HG02884 (cell line): ENCODE measurements around the gene FOXP4.
"Not testable (repeated sequence)": the region's sequence is repeated elsewhere in the genome, so short reads cannot be mapped to it uniquely, and the experiment has no call there.

ENCODE experiments used
- ATAC-seq: cut with Tn5 transposase; IDR thresholded peaks from one replicate; pipeline ENCODE4 v1.9.1; 2021; ENCODE audit warnings: mild to moderate bottlenecking, moderate library complexity; ENCODE audit not compliant: unreplicated experiment

The FOXP4 gene

DNA sequence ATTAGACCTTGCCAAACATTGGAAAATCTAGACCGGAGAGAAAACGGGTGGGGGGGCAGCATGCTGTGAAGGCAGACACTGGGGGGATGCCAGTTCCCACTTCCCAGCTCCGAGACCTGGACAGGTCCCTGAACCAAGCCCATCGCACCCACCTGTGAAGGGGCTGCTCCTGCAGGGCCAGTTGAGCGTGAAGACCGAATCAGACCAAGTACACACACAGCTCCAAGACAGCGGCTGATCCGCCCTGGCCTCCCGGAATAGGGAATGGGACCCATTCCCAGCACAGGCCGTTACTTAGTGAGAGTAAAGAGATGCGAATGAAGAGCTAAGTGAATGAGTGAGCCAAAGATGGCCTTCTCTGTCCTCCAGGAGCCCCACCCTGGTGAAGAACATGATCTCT is 50.6 kb downstream of the FOXP4 start:
- ATAC-seq, result no peak

DNA sequence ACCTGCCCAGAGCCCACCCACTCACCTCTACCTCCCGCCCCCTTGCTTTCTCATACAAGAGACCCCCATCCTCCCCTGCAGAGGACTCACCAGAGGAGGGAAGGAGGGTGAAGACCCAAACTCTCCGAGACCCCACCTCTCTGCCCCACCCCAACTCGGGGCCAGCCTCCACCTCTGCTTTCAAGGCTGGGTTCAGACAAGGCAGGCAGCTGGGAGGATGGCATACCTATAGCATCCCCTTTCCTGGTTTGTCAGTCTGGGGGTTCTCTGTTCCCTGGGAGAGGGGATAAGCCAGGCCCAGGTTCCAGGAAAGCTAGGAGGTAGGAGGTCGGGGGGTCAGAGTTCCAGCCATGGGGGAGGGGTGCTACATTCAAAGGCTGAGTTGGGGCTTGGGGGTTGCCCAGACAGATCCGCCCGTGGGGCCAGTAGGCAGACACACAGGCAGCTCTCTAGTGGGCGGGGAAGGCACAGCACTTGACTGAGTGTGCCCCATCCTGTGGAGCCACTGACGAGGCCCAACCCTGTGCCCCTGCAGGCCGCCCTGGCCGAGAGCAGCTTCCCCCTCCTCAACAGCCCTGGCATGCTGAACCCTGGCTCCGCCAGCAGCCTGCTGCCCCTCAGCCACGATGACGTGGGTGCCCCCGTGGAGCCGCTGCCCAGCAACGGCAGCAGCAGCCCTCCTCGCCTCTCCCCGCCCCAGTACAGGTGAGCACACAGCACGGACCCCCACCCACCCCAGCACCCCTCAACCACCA is 51.2 kb downstream of the FOXP4 start:
- ATAC-seq, result no peak

DNA sequence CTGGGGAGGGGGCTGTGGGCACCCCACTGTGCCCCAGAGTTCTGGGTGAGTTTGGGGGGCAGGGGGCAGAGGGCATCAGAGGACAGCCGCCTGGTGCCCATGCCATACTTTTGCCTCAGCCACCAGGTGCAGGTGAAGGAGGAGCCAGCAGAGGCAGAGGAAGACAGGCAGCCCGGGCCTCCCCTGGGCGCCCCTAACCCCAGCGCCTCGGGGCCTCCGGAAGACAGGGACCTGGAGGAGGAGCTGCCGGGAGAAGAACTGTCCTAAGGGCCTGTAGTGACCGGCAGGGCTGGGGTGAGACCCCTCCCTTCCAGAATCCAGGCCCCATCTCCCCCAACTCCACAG is 52.5 kb downstream of the FOXP4 start:
- ATAC-seq, result no peak

DNA sequence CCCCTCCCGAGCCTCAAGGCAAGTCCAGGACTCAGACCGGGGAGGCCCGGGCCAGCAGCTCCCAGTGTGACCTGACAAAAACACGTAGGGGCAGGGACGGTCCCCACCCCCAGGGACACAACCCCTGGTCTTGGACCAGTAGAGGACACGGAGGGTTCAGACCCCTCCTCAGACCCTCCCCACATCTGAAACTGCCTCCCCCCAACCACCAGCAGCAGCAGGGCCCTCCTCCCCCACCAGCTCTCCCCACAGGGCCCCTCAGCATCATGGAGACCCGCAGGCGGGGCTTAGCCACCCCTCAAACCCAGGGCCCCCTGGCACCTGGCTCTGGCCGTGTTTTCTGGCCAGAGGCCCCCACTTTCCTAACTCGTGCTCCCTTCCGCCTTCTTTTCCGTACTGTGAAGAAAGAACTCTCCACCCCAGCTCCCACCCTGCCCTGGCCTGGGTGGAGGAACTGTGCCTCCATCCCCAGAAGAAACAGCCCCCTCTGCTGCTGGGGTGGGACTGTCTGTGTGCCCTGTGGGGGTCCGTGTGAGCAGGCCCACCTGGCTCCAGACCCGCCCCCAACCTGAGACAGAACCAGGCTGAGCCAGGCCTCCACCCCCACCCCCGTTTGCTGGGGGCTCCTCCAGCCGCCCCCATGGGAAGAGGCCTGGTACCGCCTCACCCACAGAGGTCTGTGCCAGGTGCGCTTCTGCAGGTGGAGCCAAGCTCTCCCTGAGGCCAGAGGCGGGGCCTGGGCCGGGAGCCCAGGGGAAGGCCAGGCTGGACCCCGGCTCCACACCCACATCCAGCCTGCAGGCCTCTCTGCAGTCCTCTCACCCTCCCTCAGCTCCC is 53.1 kb downstream of the FOXP4 start:
- no peak for ATAC-seq

DNA sequence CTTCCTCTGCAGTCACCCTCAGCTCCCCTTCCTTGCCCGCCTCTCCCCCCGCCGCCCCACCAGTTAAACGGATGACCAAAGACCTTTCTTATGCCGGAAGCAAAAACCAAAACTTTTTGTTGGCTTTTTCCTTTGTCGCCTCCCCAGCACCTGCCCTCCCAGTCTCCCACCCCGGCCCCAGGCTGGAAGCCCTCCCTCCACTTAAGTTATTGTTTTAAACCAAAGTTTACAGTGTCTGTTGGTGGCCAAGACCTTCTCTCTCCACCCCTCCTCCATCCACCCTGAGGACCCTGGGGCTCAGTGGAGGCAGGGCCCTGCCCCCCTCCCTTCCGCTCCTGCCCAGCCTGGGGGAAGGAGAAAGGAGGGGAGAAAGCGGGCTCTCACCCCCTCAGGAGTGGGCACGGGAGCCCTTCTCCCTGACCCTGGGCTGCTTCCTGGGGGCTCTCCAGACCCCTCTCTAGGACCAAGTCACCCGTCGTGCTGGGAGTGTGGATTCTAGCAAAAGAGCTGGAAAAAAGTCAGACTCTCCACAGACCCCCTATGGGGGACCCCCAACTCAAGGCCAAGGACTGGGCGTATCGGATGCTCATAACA is 53.8 kb downstream of the FOXP4 start:
- ATAC-seq, result no peak

DNA sequence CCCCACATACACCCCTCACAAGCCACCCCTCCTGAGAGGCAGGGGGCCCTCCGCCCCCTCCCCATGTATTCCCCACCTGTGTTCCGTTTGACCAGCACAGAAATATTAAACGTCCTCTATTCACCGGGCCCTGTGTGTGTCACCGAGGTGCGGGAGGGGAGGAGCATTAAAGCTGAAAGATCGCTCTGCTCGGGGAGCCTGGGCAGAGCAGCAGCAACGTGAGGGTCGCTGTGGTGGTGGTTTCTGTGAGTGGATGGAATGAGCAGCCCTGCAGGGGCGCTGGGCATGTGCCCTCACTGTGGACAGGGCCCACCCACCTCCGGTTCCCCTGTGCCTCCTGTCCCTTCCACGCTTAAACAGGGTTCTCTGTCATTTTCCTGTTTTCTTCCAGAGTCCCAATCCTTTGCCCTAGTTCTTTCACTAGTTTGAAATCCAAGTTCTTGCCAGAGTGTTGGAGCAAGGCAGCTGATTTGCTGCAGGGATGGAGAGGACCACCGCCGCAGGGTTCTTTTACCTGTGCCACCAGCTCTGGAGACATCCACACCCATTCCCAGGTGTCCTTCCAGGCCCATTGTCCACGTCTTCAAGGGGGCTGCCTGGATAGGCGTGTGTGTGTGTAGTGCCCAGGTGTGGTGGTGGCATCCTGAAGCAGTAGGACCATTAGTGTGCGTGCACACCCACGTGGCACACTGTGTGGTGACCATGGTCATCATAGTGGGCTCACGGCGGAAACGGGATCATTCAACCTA is 54.5 kb downstream of the FOXP4 start:
- no peak for ATAC-seq

DNA sequence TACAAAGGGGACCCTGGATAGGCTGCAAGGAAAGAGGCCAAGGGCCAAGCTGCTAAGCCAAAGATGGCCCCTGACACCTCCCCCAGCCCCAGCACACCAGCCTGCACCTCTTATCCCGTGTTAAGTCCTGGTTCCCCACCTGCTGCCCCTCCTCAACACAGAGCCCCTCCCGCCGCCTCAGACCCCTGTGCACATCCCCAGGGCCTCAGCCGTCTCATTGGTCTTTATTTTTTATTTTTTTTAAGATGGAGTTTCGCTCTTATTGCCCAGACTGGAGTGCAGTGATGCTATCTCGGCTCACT is 55.0 kb downstream of the FOXP4 start:
- no peak for ATAC-seq

DNA sequence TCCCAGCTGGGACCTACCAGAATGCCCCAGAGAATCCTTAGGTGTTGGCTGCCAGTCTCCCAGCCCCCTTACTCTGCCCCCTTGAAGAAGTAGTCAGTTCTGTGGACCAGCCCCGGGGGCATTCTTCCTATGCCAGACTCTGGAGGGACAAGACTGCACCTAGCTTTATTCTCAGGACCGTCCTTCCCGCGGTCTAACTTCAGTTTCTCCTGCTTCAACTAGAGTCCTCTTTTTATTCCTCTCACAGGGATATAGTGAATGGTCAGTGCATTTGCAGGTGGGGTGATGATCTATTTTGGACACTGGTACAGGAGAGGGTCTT is 56.2 kb downstream of the FOXP4 start:
- ATAC-seq, result no peak

DNA sequence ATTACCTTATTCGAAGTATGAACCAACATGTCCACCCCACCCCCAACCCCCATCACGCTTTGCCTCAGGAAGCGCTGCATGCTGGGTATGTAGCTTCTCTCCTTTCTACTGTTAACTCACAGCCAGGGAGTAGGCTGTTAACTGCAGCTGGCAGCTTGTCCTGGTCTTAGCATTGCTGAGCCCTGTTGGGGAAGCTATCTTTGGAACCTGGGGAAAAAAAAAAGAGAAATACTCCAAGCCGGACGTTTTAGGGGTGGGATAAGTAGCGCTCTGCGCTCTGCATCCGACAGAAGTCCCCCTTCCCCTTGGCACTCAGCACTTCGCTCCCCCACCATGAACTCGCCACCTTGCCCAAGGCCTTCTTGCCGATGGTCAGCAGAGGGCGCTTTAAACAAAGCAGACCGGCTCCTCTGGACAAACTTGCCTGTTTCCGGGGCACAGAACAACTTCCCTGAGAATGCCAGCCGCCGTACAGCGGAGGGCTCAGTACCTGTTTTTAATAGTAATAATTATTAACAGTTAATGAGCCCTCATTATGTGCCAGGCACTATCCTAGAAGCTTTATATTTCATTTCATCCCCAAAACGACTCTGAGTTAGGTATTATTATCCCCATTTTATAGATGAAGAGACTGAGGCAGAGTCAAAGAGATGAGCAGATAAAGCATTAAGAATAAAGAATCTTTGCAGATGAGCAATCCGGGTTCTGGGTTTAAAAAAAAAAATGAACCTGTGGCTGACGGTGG is 56.9 kb downstream of the FOXP4 start:
- no peak for ATAC-seq

DNA sequence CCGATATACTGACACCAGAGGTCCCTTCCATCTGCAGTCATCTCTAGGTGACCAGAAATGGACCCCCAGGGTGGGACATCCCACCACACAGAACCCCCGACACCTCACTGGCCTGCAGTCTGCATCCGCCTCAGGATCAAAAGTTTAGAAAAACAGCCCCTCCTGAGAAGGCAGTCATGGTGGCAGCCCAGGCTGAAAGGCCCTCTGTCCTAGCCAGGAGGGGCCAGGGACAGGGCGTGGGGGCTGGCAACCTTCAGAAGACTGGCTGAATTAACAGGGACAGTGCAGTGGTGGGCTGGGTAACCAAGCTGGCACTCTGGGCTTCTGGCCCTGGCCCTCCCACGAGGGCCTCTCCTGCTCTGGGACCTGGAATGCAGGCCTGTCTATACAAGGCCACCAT is 57.8 kb downstream of the FOXP4 start:
- ATAC-seq, result no peak

DNA sequence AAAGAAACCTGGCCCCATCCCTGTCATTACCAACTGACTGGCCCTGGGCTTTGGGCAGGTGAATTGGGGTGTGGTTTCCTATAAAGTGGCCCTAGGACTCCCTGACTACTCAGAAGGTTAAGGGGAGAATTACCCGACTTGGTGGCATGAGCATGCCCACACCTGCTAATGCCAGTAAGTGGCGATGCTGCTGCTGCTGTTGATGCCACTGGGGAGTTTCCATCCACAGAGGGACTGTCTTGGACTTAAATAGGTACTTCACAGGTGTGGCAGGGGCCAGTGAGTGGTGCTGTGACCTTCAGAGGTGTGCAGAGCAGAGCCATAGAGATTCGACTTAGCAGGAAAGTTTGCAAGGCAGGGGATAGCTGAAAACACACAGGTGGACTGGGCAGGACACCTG is 59.5 kb downstream of the FOXP4 start:
- ATAC-seq, result no peak

DNA sequence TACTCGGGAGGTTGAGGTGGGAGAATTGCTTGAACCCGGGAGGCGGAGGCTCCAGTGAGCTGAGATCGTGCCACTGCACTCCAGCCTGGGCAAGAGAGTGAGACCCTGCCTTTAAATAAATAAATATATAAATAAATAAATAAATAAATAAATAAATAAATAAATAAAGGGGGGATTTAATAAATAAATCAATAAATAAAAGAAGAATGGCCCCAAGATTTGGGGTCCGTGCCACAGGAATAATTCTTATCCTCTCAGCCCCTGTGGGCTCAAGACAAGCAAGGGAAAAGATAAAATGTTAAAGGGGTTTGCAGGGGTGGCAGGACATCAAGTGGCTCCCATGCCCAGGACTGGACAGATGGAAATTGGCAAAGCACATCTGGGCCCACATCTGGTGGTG is 60.9 kb downstream of the FOXP4 start:
- ATAC-seq, result no peak

DNA sequence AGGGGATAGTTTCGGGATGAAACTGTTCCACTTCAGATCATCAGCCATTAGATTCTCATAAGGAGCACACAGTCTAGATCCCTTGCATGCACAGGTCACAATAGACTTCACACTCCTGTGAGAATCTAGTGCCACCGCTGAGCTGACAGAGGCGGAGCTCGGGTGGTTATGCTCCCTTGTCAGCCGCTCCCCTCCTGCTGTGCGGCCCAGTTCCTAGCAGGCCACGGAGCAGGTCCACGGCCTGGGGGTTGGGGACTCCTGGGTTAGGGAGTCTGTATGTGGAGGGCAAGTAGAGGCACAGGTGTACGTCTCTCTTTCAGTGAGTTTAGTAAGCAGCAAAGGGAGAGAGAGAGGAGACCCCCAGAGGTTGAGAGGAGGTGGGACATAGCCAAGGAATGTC is 61.6 kb downstream of the FOXP4 start:
- ATAC-seq, result no peak

DNA sequence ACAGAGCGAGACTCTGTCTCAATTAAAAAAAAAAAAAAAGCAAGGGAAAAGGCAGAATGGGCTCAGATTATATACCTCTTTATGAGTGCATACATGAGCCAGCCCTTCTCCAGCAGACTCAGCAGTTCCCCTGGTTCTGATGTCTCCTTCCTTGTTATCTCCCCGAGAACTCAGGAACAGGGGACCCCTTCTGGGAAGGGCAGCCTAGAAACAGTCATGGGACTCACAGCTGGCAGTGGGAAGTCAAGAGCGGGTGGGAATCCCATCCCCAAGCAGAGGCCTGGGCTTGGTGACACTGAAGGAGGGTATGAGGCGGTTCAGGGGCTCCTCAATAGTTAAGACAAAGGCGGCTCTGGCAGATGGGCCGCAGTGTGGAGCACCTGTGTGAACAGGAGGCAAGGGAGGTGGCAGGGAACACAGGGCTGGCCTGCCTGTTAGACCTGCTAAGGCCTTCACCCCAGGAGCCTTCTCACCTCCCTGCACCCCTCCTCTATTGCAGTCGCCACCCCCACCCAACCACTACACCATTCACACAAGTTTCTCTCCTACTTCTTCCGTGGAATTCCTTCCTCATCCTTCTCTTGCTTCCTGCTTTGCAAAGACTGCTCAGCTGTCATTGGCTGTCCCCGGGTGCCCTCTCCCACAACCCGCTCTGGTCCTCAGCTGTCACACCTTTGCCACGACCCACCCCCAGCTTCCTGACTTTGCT is 62.4 kb downstream of the FOXP4 start:
- no peak for ATAC-seq

DNA sequence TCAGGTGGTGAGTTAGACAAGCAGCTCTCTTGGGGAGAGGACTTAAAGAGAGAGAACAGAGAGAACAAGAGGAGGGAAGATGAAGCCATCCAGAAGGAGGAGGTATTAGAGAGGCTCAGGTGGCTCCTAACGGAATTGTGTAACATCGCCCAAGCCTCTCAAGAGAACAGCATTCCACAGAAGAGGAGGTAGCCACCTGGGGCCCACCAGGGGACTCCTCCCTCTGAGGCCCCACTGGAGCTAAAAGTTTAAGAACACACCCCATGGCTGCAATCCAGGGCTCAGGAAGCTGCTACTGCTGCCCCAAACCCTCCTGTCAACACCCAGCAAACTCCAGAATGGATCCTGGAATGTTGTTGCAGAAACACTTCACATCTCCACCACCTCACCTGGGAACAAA is 68.5 kb downstream of the FOXP4 start:
- ATAC-seq, result no peak

DNA sequence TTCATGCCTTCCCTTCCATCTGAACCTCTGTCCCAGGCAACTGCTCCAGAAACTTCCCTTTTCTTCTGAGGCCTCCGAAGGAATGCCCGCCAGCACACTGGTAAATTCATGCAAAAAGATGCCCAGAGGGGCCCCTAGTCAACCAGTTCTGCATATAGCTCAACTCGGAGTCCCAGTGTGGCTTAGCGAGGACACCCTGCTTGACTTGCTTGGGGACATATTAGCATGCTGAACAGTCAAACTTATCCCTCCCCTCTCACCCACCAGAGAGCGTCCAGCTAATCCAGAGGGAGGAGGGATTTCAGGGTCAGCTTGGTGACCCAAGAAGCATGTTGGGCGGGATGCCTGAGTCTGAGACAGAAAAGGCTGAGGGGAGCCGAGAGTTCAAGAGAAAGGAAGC is 69.1 kb downstream of the FOXP4 start:
- no peak for ATAC-seq

DNA sequence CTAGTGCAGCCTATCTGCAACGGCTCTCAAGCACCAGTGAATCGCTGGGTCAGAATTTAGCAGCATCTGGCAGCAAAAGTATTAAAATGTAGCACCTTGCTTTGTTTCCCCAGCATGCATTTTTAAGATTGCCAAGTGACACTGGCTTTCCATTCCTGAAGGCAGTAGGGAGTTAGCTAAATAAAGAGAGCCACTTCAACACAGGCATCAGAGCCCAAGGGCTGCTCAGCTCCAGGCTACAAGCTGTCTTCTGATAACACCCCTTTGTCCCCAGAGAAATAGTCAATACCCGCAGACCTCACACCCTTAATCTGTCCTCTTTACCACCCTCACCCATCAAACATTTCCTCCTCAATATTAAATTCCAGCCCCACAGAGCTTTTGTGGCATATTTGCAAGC is 72.4 kb downstream of the FOXP4 start:
- ATAC-seq, result no peak

DNA sequence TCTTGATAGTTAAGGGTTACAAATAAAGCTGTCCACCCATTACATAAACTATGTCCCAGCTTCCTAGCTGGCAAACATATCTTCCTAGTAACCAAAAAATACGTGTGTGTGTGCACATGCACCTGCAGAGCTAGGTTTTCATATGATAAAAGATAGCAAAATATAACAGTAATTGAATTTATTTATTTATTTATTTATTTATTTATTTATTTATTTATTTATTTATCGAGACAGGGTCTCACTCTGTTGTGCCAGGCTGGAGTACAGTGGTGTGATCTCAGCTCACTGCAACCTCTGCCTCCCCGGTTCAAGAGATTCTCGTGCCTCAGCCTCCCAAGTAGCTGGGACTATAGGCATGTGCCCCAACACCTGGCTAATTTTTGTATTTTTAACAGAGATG is 73.0 kb downstream of the FOXP4 start:
- ATAC-seq, result not testable (repeated sequence)

DNA sequence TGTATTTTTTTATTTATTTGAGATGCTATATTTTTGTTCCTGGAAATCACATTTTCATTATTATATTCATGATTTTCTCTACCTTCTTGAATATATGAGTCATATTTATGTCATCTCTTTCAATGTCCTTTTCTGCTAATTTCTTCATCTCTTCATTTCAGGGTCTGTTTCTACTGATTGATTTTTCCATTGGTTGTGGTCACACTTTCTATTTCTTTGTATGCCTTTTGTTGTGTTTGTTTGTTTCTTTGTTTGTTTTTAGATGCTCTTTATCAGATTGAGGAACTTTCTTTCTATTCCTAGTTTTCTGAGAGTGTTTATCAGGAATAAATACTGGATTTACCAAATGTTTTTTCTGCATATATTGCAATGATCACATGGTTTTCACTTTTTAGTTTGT is 75.2 kb downstream of the FOXP4 start:
- no peak for ATAC-seq

DNA sequence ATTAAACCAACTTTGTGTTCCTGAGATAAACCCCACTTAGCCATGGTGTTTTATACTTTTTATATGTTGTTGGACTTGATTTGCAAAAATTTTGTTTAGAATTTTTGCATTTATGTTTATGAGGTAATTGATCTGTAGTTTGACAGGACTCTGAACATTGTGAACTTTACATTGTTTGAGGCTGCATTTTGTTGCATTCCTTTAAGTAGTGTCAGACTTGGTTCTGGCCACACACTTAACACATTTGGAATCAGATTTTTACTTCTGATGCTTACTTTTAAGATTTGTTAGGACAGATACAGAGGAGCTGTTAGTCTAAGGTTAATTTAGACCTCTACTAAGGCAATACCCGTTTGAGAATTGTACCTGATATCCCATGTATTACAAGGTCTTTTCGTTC is 75.6 kb downstream of the FOXP4 start:
- no peak for ATAC-seq
